T47D (cell line): ENCODE measurements around the gene AZU1.
A peak's percentile ranks its signal among the peaks of the same experiment; 100 is the strongest.

Experiments used
- DNase-seq, 2 experiments: peaks; one replicate each; pipeline versions ENCODE4 v3.0.0 to v3.0.0-alpha.2; 2011 to 2012; ENCODE audit warnings: low read depth in 1 of 2, low spot score in 1 of 2
- JUND ChIP-seq: IDR thresholded peaks from 2 replicates; pipeline ENCODE4 v1.6.1; 2012; ENCODE audit warnings: low read depth
- in situ Hi-C: cut with HindIII; loops from 2 replicates; pipeline ENCODE4 v1.10.0; 2016; ENCODE audit warnings: low sequenced_read_pairs, low pct_unique_long_range_greater_than_20kb

The AZU1 gene

GRCh38 chr19:800360-801029, 27.1 kb upstream of the AZU1 start:
- TF ChIP-seq JUND: no peak
- in situ Hi-C loops: no loop called here
- peak; percentile 88 to 91 for DNase-seq

- in situ Hi-C loops: no loop called here
- TF ChIP-seq JUND: no peak
- DNase-seq: peak in 1 of 2 experiments; percentile 18
Measured at GRCh38 chr19:801030-801860, 26.4 kb upstream of the AZU1 start.

- no peak for TF ChIP-seq JUND
- peak in 1 of 2 experiments; percentile 69 for DNase-seq
- in situ Hi-C loops: no loop called here
Measured at GRCh38 chr19:801861-802497, 25.7 kb upstream of the AZU1 start.

- DNase-seq: peak in 1 of 2 experiments; percentile 11
- in situ Hi-C loops: no loop called here
- no peak for TF ChIP-seq JUND
Measured at GRCh38 chr19:802498-803098, 25.0 kb upstream of the AZU1 start.

GRCh38 chr19:803099-803561, 24.5 kb upstream of the AZU1 start:
- in situ Hi-C loops: no loop called here
- no peak for DNase-seq
- TF ChIP-seq JUND: no peak

- no peak for DNase-seq
Measured at GRCh38 chr19:803686-804418, 23.8 kb upstream of the AZU1 start.

GRCh38 chr19:804419-805165, 23.0 kb upstream of the AZU1 start:
- in situ Hi-C loops: no loop called here
- no peak for TF ChIP-seq JUND
- no peak for DNase-seq

More at GRCh38 chr19:803686-804418, 23.8 kb upstream of the AZU1 start:
- in situ Hi-C loops: no loop called here
- TF ChIP-seq JUND: no peak

- no peak for DNase-seq
- no peak for TF ChIP-seq JUND
- in situ Hi-C loops: no loop called here
Measured at GRCh38 chr19:805166-805551, 22.5 kb upstream of the AZU1 start.

GRCh38 chr19:805600-806550, 21.8 kb upstream of the AZU1 start:
- in situ Hi-C loops: no loop called here
- no peak for DNase-seq
- no peak for TF ChIP-seq JUND

- TF ChIP-seq JUND: no peak
- in situ Hi-C loops: no loop called here
- no peak for DNase-seq
Measured at GRCh38 chr19:806815-807421, 20.7 kb upstream of the AZU1 start.
